Measurements from ENCODE around the gene AHNAK. TPM values are rescaled to one million over a fixed set of nuclear protein-coding genes. Genes with fewer than 3 reads are reported as not detected.
"Not testable (repeated sequence)": the region's sequence is repeated elsewhere in the genome, so short reads cannot be mapped to it uniquely, and the experiment has no call there.

AHNAK gene
- total and polyA plus RNA-seq, 5 donors from 2014 or later, result 22.3 to 852 (median 47.1) TPM

- Mint-ChIP-seq H3K36me3 (peaks cover 27% of the 10 kb centered on the region), H3K27me3 (no peaks in the 10 kb centered on the region), H3K9me3 (no peaks in the 10 kb centered on the region), H3K27ac (peak overlapping the region; percentile 38 to 94 (median 46)), H3K4me3 (peak overlapping the region in 3 of 4 donors; percentile 59 to 99 (median 95)), H3K4me1 (peaks cover 6 to 47% (median 29%) of the 10 kb centered on the region in 4 donors)
- Histone ChIP-seq H3K9me3 (ENCODE audit: control insufficient read depth in 2 of 2, low read length in 2 of 2) (no peaks in the 10 kb centered on the region), H3K4me3 (ENCODE audit: low read depth, low read length) (no peak overlapping the region), H3K27ac (ENCODE audit: insufficient read depth, low read length, poor library complexity, severe bottlenecking) (no peak overlapping the region), H3K36me3 (ENCODE audit: control insufficient read depth, insufficient read depth, low read length) (peaks cover 44% of the 10 kb centered on the region), H3K27me3 (ENCODE audit: control insufficient read depth, insufficient read depth, low read length) (no peaks in the 10 kb centered on the region), H3K4me1 (ENCODE audit: control insufficient read depth, insufficient read depth, low read length, poor library complexity, severe bottlenecking) (peaks cover 31% of the 10 kb centered on the region)
- ATAC-seq (ENCODE audit: low read depth in 2 of 2), result no peak
- DNase-seq, result no peak
Measured at GRCh38 chr11:62575837-62576236, 29.2 kb upstream of the AHNAK start.

GRCh38 chr11:62575156-62575555 is 28.6 kb upstream of the AHNAK start:
- DNase-seq (no peak), ATAC-seq (ENCODE audit: low read depth in 2 of 2) (no peak)
- no peaks in the 10 kb centered on the region for H3K9me3 Mint-ChIP-seq
- H3K27me3 ChIP-seq (ENCODE audit: control insufficient read depth, insufficient read depth, low read length), result no peaks in the 10 kb centered on the region
- peaks cover 50% of the 10 kb centered on the region for H3K36me3 ChIP-seq (ENCODE audit: control insufficient read depth, insufficient read depth, low read length)
- H3K4me1 ChIP-seq (ENCODE audit: control insufficient read depth, insufficient read depth, low read length, poor library complexity, severe bottlenecking), result peaks cover 31% of the 10 kb centered on the region
- H3K27me3 Mint-ChIP-seq, result no peaks in the 10 kb centered on the region
- H3K4me3 Mint-ChIP-seq, result peak overlapping the region; percentile 91 to 99 (median 96)
- no peak overlapping the region for H3K4me3 ChIP-seq (ENCODE audit: low read depth, low read length)
- peak overlapping the region in 1 of 3 donors; percentile 94 for H3K27ac Mint-ChIP-seq
- no peaks in the 10 kb centered on the region for H3K9me3 ChIP-seq (ENCODE audit: control insufficient read depth in 2 of 2, low read length in 2 of 2)
- peak overlapping the region; percentile 78 for H3K27ac ChIP-seq (ENCODE audit: insufficient read depth, low read length, poor library complexity, severe bottlenecking)
- H3K36me3 Mint-ChIP-seq, result peaks cover 30% of the 10 kb centered on the region
- H3K4me1 Mint-ChIP-seq, result peaks cover 6 to 50% (median 32%) of the 10 kb centered on the region in 4 donors

DNA sequence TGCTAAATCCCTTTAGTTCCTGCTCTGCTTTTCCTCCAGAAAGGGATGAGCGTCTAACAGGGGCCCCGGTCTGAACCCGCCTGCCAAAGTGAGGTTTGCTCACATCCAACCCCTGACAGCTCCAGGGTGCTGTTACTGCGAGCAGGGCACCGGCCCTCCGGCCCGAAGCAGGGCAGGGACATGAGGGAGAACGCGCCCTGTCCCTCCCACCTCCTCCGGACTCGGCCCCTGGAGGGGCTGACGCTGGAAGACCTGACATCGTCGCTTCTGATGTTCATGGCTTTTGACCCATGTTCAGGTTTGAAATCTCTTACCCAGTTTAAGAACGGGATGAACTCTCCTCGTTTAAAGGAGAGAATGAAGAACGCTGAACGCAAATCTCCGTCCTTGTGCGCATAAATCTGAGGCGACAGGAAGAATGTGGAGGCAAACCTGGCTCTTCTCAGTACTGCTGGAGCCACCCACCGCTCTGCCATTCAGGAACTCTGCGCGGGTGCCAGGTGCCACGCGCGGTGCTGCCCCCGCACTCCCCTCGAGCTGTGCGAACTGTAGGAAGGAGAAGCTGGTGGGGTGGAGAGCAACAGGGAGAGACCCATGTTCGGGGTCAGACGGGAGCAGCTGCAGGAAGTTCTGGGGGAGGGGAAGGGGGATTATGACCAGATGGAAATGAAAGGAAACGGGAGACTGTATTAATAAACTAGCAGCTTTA is 27.9 kb upstream of the AHNAK start:
- H3K9me3 Mint-ChIP-seq, result no peaks in the 10 kb centered on the region
- peaks cover 6 to 57% (median 38%) of the 10 kb centered on the region in 4 donors for H3K4me1 Mint-ChIP-seq
- peak overlapping the region; percentile 92 to 94 (median 92) for H3K27ac Mint-ChIP-seq
- H3K4me3 ChIP-seq (ENCODE audit: low read depth, low read length), result peak overlapping the region; percentile 85
- ATAC-seq (ENCODE audit: low read depth in 2 of 2) (no peak), DNase-seq (no peak)
- peaks cover 33% of the 10 kb centered on the region for H3K36me3 Mint-ChIP-seq
- peaks cover 35% of the 10 kb centered on the region for H3K4me1 ChIP-seq (ENCODE audit: control insufficient read depth, insufficient read depth, low read length, poor library complexity, severe bottlenecking)
- H3K4me3 Mint-ChIP-seq, result peak overlapping the region; percentile 91 to 99 (median 96)
- peaks cover 56% of the 10 kb centered on the region for H3K36me3 ChIP-seq (ENCODE audit: control insufficient read depth, insufficient read depth, low read length)
- H3K27ac ChIP-seq (ENCODE audit: insufficient read depth, low read length, poor library complexity, severe bottlenecking), result peak overlapping the region; percentile 78
- no peaks in the 10 kb centered on the region for H3K27me3 ChIP-seq (ENCODE audit: control insufficient read depth, insufficient read depth, low read length)
- H3K27me3 Mint-ChIP-seq, result no peaks in the 10 kb centered on the region
- no peaks in the 10 kb centered on the region for H3K9me3 ChIP-seq (ENCODE audit: control insufficient read depth in 2 of 2, low read length in 2 of 2)

DNA sequence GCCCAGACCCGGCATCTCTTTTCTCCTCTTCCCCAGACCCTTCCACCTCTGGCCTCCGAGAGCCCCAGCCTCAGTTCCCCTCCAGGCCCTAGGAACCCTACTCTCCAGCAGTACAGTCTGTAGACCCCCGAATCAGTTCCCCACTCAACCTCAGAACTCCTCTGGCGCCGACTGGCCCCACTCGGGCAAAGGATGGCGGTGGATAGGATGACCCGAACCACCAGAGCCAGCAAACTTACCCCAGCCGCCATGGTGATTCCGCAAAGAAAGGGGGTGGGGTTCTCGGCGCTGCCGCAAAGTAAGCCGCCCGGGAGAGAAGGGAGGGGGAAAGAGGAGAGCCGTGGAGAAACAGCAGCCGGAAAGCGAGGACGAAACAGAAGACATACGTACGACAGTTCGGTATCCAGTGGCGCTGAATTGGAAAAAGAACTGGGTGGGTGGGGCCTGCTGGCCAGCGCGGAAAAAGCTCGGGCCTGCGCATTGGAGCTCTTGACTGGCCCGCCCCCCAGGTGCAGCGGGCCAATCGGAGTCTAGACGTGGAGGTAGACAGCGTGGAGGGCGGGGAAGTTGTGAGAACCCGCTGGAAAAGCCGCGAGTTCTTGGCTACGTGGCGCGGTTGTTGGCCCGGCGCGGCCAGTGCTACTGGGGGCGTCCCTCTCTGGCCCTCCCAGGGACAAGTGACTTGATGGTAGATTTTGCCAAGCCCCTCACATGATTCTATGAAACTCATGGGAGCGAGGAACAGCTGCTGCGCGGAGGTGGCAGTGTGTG is 27.2 kb upstream of the AHNAK start, which contains the start of gene EEF1G:
TSS of gene EEF1G (minus strand) at position 300 of the 771 bp plus-strand sequence. CDS start at position 251, 49 bp downstream.
- H3K9me3 Mint-ChIP-seq, result no peaks in the 10 kb centered on the region
- DNase-seq (peak; percentile 98 to 100 (median 100)), ATAC-seq (ENCODE audit: low read depth in 2 of 2) (peak; percentile 91 to 93)
- no peaks in the 10 kb centered on the region for H3K27me3 ChIP-seq (ENCODE audit: control insufficient read depth, insufficient read depth, low read length)
- no peaks in the 10 kb centered on the region for H3K27me3 Mint-ChIP-seq
- H3K36me3 ChIP-seq (ENCODE audit: control insufficient read depth, insufficient read depth, low read length), result peaks cover 58% of the 10 kb centered on the region
- peak within 1 kb of the TSS; percentile 88 for H3K27ac ChIP-seq (ENCODE audit: insufficient read depth, low read length, poor library complexity, severe bottlenecking)
- H3K4me1 Mint-ChIP-seq, result peaks cover 6 to 58% (median 39%) of the 10 kb centered on the region in 4 donors
- no peaks in the 10 kb centered on the region for H3K9me3 ChIP-seq (ENCODE audit: control insufficient read depth in 2 of 2, low read length in 2 of 2)
- H3K36me3 Mint-ChIP-seq, result peaks cover 35% of the 10 kb centered on the region
- peak within 1 kb of the TSS; percentile 91 for H3K4me3 ChIP-seq (ENCODE audit: low read depth, low read length)
- H3K4me1 ChIP-seq (ENCODE audit: control insufficient read depth, insufficient read depth, low read length, poor library complexity, severe bottlenecking), result peaks cover 35% of the 10 kb centered on the region
- peak within 1 kb of the TSS; percentile 91 to 99 (median 96) for H3K4me3 Mint-ChIP-seq
- peak within 1 kb of the TSS; percentile 92 to 94 (median 92) for H3K27ac Mint-ChIP-seq

DNA sequence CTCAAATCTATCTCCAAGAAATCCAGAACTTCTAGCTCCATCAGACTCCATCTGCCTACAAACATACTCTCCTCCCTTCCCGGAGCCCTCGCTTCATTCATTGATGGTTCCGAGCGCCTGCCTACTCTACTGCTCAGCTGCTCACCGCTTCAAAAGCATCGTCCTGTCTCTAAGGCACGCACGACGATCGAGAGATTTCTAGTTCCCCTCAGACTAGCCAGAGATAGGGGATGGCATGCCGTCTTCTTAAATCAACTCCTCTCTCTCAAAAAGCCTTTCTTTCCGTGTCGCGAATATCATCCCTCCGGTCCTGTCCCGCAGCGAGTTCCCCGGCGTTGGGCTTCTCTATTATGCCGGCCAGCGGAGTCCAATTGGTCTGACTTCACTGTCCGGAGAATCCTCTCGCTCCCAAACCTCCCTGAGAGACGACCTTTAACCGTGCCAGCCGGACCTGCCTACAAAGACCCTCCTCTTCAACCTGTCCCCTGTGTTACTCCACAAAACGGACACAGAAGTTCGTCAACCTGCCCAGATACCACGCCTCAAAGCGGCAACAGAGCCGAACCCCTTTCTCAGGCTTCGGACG is 26.5 kb upstream of the AHNAK start:
- no peaks in the 10 kb centered on the region for H3K9me3 Mint-ChIP-seq
- peak overlapping the region; percentile 92 to 94 (median 92) for H3K27ac Mint-ChIP-seq
- peaks cover 55% of the 10 kb centered on the region for H3K36me3 ChIP-seq (ENCODE audit: control insufficient read depth, insufficient read depth, low read length)
- peak overlapping the region; percentile 91 to 99 (median 96) for H3K4me3 Mint-ChIP-seq
- H3K27me3 Mint-ChIP-seq, result no peaks in the 10 kb centered on the region
- DNase-seq (peak in 2 of 3 donors; percentile 35 to 56), ATAC-seq (ENCODE audit: low read depth in 2 of 2) (no peak)
- H3K4me1 ChIP-seq (ENCODE audit: control insufficient read depth, insufficient read depth, low read length, poor library complexity, severe bottlenecking), result peaks cover 35% of the 10 kb centered on the region
- peaks cover 35% of the 10 kb centered on the region for H3K36me3 Mint-ChIP-seq
- peaks cover 6 to 62% (median 40%) of the 10 kb centered on the region in 4 donors for H3K4me1 Mint-ChIP-seq
- no peaks in the 10 kb centered on the region for H3K9me3 ChIP-seq (ENCODE audit: control insufficient read depth in 2 of 2, low read length in 2 of 2)
- no peaks in the 10 kb centered on the region for H3K27me3 ChIP-seq (ENCODE audit: control insufficient read depth, insufficient read depth, low read length)
- H3K4me3 ChIP-seq (ENCODE audit: low read depth, low read length), result peak overlapping the region; percentile 91
- peak overlapping the region; percentile 88 for H3K27ac ChIP-seq (ENCODE audit: insufficient read depth, low read length, poor library complexity, severe bottlenecking)

GRCh38 chr11:62572431-62572830 is 25.8 kb upstream of the AHNAK start:
- H3K36me3 Mint-ChIP-seq, result peaks cover 34% of the 10 kb centered on the region
- DNase-seq, result no peak
- peaks cover 6 to 64% (median 41%) of the 10 kb centered on the region in 4 donors for H3K4me1 Mint-ChIP-seq
- H3K27ac Mint-ChIP-seq, result peak overlapping the region; percentile 80 to 94 (median 92)
- Histone ChIP-seq H3K4me1 (ENCODE audit: control insufficient read depth, insufficient read depth, low read length, poor library complexity, severe bottlenecking) (peaks cover 35% of the 10 kb centered on the region), H3K4me3 (ENCODE audit: low read depth, low read length) (peak overlapping the region; percentile 91), H3K27ac (ENCODE audit: insufficient read depth, low read length, poor library complexity, severe bottlenecking) (peak overlapping the region; percentile 6), H3K27me3 (ENCODE audit: control insufficient read depth, insufficient read depth, low read length) (no peaks in the 10 kb centered on the region), H3K36me3 (ENCODE audit: control insufficient read depth, insufficient read depth, low read length) (peaks cover 53% of the 10 kb centered on the region), H3K9me3 (ENCODE audit: control insufficient read depth in 2 of 2, low read length in 2 of 2) (no peaks in the 10 kb centered on the region)
- no peak for ATAC-seq (ENCODE audit: low read depth in 2 of 2)
- no peaks in the 10 kb centered on the region for H3K9me3 Mint-ChIP-seq
- peak overlapping the region; percentile 91 to 99 (median 96) for H3K4me3 Mint-ChIP-seq
- no peaks in the 10 kb centered on the region for H3K27me3 Mint-ChIP-seq

GRCh38 chr11:62571493-62571892 is 24.9 kb upstream of the AHNAK start:
- peaks cover 37% of the 10 kb centered on the region for H3K36me3 Mint-ChIP-seq
- not testable (repeated sequence) for H3K4me3 ChIP-seq (ENCODE audit: low read depth, low read length); H3K9me3 ChIP-seq (ENCODE audit: control insufficient read depth in 2 of 2, low read length in 2 of 2); H3K27me3 Mint-ChIP-seq; H3K9me3 Mint-ChIP-seq; DNase-seq; H3K27me3 ChIP-seq (ENCODE audit: control insufficient read depth, insufficient read depth, low read length); H3K27ac ChIP-seq (ENCODE audit: insufficient read depth, low read length, poor library complexity, severe bottlenecking); ATAC-seq (ENCODE audit: low read depth in 2 of 2)
- Histone ChIP-seq H3K36me3 (ENCODE audit: control insufficient read depth, insufficient read depth, low read length) (peaks cover 54% of the 10 kb centered on the region), H3K4me1 (ENCODE audit: control insufficient read depth, insufficient read depth, low read length, poor library complexity, severe bottlenecking) (peaks cover 35% of the 10 kb centered on the region)
- H3K4me3 Mint-ChIP-seq, result peak overlapping the region in 3 of 4 donors; percentile 20 to 96 (median 63)
- H3K27ac Mint-ChIP-seq, result peak overlapping the region; percentile 7 to 73 (median 31)
- peaks cover 12 to 72% (median 45%) of the 10 kb centered on the region in 4 donors for H3K4me1 Mint-ChIP-seq
